Smooth muscle cell of the pulmonary artery (primary cell): ENCODE results near the gene INHBC. TPM values are rescaled to one million over a fixed set of nuclear protein-coding genes. Genes with fewer than 3 reads are reported as not detected.

Source experiments
- total RNA-seq: library from RNA; depleted of rRNA; stranded (reverse); fragments of >200 nt; gene quantifications from 2 replicates; pipeline ENCODE4 v1.2.3, GENCODE V29; 2014

The INHBC gene, protein sequence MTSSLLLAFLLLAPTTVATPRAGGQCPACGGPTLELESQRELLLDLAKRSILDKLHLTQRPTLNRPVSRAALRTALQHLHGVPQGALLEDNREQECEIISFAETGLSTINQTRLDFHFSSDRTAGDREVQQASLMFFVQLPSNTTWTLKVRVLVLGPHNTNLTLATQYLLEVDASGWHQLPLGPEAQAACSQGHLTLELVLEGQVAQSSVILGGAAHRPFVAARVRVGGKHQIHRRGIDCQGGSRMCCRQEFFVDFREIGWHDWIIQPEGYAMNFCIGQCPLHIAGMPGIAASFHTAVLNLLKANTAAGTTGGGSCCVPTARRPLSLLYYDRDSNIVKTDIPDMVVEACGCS
- total RNA-seq = not detected in 2 replicates

DNA sequence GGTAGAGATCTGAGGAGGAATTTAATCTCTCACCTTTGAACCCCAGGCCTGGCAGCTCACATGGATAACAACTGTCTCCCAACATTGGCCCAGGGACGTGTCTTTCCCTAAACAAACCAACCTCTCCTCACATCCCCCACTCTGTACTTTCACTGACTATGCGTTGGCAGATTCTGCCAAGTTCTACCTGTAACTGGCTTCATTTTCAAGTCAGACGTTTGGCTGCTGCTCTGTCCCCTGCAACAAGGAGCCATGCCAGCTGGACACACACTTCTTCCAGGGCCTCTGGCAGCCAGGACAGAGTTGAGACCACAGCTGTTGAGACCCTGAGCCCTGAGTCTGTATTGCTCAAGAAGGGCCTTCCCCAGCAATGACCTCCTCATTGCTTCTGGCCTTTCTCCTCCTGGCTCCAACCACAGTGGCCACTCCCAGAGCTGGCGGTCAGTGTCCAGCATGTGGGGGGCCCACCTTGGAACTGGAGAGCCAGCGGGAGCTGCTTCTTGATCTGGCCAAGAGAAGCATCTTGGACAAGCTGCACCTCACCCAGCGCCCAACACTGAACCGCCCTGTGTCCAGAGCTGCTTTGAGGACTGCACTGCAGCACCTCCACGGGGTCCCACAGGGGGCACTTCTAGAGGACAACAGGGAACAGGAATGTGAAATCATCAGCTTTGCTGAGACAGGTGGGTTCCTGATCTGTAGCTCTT, at the start of gene INHBC:
Gene INHBC, plus strand, starts transcription at position 268 of the 707 bp plus-strand sequence. Its CDS starts 103 bp downstream, at position 371.

DNA sequence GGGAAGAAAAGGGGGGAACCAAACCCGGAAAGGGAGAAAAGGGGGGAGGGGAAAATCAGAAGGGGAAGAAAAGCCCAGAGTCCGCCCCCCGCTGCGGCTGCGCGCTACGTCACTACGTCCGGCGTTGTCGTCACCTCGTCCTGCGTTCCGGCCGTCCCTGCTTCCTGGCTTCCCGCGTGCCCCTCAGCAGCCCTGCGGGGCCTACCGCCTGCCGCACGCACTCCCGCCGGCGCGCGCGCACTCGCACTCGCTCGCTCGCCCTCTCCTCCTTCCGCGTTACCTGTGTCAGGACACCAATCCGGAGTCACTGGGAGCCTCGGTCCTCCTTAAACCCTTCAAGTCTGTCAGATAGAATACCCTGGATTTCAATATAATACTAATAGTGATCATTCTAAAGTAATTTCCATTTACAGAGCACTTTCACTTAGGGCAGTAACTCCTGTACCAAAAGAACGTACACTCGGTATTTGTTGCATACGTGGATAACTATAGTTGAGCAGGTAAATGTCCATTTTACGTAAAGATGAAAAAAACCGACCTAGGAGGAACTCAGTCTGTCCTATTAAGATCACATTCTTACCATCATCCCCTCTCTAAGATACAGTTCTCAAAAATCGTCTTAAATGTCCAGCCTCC, 3.5 kb upstream of the INHBC start, which contains the start of gene R3HDM2:
Gene R3HDM2, minus strand, starts transcription at position 113 of the 636 bp plus-strand sequence. CDS start 120,615 bp downstream, outside the sequence.

DNA sequence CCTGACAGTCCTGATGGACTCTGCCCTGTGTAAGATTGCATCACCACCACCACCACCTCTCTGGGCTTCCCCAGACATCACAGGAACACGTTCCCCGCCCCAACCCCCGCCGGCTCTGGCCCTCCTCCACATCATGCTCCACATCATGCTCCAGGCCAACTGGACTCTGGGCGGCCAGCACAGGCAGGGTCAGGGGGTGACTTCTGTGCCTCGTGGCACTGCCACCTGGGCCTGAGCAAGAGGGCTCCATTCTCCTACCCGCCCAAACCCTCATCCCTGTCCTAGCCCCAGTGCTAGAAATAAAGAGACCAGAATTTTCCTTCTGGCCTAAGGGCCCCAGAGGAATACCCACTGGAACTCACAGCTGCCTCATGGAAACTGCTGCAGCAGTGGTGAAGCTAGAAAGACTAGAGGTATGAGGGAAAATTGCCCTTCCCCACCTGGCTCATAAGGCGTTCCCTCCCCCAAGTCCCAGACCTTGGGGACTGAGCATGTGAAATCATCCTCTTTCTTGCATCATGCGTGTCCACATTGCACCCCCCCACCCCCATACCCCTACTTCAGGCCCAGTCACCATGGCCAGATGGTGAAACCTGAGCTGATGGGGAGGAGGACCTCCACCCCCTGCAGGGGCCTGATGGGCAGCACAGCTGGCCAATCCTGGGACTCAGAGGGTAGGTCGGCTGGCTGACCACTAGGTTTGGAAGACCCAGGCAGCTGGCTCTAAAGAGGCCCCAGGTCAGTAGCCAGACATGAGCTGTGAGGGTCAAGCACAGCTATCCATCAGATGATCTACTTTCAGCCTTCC, 20.2 kb downstream of the INHBC start, which contains the start of gene INHBE:
Gene INHBE, plus strand, starts transcription at position 742 of the 808 bp plus-strand sequence. CDS start 230 bp downstream, outside the sequence.

DNA sequence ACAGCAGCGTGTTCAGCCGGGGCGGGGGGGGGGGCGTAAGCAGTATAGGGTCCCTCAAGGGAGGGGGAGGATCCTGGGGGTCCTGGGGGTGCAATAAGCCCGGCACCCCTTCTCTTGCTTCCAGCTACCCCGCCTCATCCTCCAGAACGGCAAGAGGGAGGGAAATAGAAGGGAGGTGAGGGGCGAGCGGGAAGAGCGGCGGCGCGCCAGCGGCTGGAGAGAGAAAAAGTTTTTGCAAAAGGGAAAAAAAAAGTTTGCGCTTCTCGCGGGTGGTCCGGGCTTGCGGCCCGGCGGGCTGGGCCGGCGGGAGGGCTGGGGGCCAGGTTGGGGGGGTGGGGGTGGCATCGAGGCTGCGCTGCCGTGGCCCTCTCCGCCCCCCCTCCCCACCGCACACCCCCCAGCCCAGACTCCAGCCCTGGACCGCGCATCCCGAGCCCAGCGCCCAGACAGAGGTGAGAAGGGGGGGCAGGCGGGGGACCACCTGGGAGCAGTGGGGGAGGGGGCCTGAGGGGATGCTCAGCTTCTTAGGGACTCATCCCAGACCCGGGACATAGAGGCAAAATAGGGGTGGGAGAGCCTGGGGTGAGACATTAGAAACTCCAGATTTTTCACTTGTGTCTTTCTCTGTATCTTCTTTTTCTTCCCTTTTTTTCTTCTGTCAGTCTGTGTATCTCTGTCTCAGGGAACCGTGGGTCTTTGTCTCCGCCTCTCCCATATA, 25.3 kb downstream of the INHBC start, which contains the start of gene GLI1:
Gene GLI1, plus strand, starts transcription at position 36 of the 718 bp plus-strand sequence. CDS start 3,907 bp downstream, outside the sequence.

DNA sequence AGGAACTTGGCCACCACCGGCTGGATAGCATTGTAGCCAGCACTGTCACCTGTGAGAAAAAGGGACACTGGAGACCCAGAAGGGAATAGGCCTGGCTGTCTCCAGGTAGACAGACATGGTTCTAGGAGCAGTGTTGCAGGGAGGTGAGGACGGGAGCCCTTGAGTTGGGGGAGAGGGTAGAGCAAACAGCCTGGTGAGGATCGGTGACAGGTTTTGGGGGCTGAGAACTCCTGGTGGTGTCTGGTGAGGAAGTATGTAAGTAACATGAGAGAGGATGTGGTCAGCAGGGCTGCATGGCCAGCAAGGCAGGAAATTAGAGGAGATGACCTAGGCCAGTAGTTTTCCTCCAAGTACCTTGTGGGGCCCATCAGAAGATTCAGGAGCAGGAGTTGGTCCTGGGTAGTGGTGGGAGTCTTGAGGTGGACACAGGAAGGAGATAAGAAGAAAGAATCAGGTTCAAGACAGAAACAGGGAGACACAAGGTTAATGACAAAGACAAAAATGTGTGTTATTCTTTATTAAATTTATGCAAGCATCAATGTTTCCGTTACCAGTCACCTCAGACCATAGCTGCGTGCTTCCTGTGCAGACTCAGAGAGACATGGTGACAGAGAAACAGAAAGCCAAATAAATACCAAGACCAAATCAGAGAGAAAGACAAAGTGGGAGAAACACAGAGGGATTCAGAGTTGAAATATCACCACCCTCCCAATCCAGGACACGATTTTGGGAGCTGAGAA, 45.0 kb downstream of the INHBC start, which contains the start of gene ARHGAP9:
Gene ARHGAP9, minus strand, starts transcription at position 491 of the 740 bp plus-strand sequence. Its CDS starts 460 bp downstream, at position 31.

DNA sequence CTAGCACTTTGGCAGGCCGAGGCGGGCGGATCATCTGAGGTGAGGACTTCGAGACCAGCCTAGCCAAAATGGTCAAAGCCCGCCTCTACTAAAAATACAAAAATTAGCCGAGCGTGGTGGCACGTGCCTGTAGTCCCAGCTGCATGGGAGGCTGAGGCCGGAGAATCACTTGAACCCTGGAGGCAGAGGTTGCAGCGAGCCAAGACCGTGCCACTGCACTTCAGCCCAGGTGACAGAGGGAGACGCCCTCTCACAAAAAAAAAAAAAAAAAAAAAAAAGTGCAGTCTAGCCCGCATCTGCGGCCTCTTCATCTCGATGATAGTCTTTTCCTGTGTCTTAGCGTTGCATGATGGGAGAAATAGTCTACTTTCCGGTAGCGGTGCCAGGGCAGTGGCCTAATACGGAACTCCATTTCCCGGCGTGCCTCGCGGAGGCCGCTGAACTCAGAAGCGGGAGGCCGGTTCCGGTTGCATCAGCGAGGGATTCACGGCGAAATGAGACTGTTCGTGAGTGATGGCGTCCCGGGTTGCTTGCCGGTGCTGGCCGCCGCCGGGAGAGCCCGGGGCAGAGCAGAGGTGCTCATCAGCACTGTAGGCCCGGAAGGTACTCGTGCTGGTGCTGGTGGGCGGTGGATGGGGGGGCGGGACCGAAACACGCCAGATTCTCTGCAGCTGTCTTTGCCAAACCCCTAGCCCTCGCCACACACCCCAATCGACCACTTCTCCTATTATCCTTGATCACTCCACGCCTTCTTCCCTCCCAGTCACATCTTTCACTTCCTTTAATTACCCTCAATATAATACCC, 53.2 kb downstream of the INHBC start, which contains the start of gene MARS1:
Gene MARS1, plus strand, starts transcription at position 472 of the 805 bp plus-strand sequence. Its CDS starts 23 bp downstream, at position 495.

Other genes starting within 250 kb of the INHBC start
- 28.2 and 49.1 TPM in 2 replicates for gene NXPH4, start 218.0 kb upstream of the INHBC start, total RNA-seq
- gene SHMT2, start 205.1 kb upstream of the INHBC start, total RNA-seq = 235 and 319 TPM in 2 replicates
- 0.26 and 0.33 TPM in 2 replicates for gene STAC3, start 183.6 kb upstream of the INHBC start, total RNA-seq
- 27.4 and 33.8 TPM in 2 replicates for gene R3HDM2, start 3.7 kb upstream of the INHBC start, total RNA-seq
- 2.0 and 2.1 TPM in 2 replicates for gene INHBE, start 20.5 kb downstream of the INHBC start, total RNA-seq
- gene GLI1, start 25.0 kb downstream of the INHBC start, total RNA-seq = 0.26 and 0.76 TPM in 2 replicates
- 0.07 and 0.33 TPM in 2 replicates for gene ARHGAP9, start 45.1 kb downstream of the INHBC start, total RNA-seq
- gene MARS1, start 53.3 kb downstream of the INHBC start, total RNA-seq = 137 and 193 TPM in 2 replicates
- 42.5 and 66.2 TPM in 2 replicates for gene DDIT3, start 85.7 kb downstream of the INHBC start, total RNA-seq
- 8.2 and 15.3 TPM in 2 replicates for gene MBD6, start 88.0 kb downstream of the INHBC start, total RNA-seq
- 99.9 and 100.0 TPM in 2 replicates for gene DCTN2, start 112.4 kb downstream of the INHBC start, total RNA-seq
- 0.98 and 2.1 TPM in 2 replicates for gene KIF5A, start 115.3 kb downstream of the INHBC start, total RNA-seq
- 22.9 and 28.2 TPM in 2 replicates for gene PIP4K2C, start 156.4 kb downstream of the INHBC start, total RNA-seq
- 15.6 and 24.3 TPM in 2 replicates for gene DTX3, start 170.0 kb downstream of the INHBC start, total RNA-seq
- gene ARHGEF25, start 176.7 kb downstream of the INHBC start, total RNA-seq = 31.5 and 31.7 TPM in 2 replicates
- gene B4GALNT1, start 198.4 kb downstream of the INHBC start, total RNA-seq = 6.4 and 14.5 TPM in 2 replicates